Activated CD4-positive, alpha-beta T cell treated with anti-CD3 and anti-CD28 coated beads, Interleukin-2, amount 50 U/mL, for 24 hours (primary cell): ENCODE measurements around the gene SMC4.

Experiments
- DNase-seq, 2 donors: peaks; one replicate each; pipeline ENCODE4 v3.0.0-alpha.2; 2020; ENCODE audit warnings: low read depth in 1 of 2, low spot score in 1 of 2

Gene SMC4

DNA sequence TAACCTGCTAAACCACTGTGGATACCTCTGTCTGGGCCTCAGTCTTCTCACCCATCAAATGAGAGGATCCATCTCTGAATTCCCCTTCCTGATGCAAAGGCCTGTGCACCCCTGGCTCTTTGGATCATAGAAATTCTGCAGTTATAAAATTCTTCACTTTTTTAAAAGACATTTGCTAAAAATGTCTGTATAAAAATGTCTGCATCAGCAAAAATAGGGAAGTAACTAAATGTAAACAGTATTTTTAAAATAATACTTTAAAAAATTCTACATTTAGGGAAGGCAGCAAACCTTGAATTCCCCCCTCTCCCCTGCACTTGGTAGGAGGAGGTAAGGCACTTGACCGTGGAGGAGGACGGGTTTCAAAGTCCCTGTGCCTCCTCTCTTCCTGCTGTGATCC is 75.7 kb downstream of the SMC4 start:
- no peak for DNase-seq

- DNase-seq = no peak
These were observed 76.4 kb downstream of the SMC4 start for GRCh38 chr3:160475884-160476283.

- DNase-seq = no peak
These were observed 78.3 kb downstream of the SMC4 start for GRCh38 chr3:160477750-160478149.

DNA sequence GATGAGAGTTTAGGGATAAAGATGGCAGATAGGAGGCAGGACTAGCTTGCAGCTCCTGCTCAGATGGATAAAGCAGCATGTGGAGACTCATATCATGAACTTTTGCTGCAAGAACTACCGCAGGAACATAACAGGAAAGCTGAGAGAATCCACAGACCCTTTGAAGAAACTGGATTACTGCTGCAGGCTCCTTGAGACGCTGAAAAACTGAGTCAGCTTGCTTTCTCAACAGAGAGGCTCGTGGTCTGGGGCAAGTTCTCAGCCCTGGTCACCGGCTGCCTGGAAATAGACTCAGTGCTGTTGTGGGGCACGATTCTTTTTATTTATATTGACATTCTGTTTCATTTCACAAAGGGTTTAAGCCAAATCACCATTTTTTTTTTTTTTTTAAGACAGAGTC is 78.9 kb downstream of the SMC4 start:
- DNase-seq = no peak

DNA sequence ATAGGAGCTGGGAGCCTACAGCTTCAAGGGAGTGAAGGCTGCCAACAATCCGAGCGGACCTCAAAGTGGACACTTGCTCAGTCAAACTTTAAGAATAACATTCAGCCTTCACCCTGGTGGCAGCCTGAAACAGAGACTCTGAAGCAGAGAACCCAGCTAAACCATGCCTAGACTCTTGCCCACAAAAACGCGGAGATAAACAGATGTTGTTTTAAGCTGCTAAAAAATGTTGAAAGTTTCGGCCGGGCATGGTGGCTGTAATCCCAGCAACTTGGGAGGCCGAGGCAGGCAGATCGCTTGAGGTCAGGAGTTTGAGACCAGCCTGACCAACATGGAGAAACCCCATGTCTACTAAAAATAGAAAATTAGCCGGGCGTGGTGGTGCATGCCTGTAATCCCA is 79.9 kb downstream of the SMC4 start:
- DNase-seq = no peak

DNA sequence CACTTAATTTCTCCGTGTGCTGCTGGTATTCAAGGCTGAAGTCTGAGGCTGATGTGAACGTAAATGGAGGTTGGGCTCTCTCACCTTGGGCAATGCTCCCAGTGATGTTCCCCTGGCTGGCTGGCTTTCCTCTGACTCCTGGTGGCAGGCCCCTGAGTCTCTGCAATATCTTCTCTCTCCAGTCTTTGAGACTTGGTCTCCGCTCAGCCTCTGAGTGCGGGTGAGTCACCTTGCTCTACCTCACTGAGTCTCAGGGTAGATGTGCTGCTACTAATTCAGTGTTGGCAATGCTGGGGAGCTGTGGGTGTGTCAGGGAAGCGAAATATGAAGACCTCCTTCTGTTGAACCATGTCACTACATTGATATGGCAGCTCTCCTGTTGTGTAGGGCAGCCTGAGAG is 81.5 kb downstream of the SMC4 start:
- DNase-seq = no peak

GRCh38 chr3:160481856-160482255 is 82.4 kb downstream of the SMC4 start:
- DNase-seq = no peak

- DNase-seq = no peak
These were observed 83.3 kb downstream of the SMC4 start for GRCh38 chr3:160482796-160483195.
